Right forelimb (tissue), 1 donor: Measurements from ENCODE around the gene DRC3.
"Not testable (repeated sequence)": the region's sequence is repeated elsewhere in the genome, so short reads cannot be mapped to it uniquely, and the experiment has no call there.

Source experiments
- DNase-seq: peaks from one replicate; pipeline ENCODE4 v3.0.0-alpha.2; 2018

Gene DRC3

DNA sequence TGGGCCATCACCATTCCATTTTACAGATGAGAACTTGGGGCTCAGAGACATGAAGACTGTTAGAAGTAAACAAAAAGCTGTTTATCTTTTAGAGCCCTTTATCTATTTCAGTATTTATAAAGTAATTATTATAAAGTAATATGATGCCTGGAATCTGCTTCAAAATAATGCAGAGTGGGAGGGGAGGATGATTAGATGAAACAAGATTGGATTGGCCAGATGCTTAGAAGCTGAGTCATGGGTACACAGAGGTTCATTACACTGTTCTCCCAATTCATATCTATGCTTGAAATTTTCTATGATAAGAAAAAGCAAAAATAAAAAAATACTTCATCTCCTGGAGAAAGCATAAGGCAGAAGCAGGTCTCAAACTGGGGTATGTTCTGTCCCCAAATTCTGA, 29.8 kb upstream of the DRC3 start:
- no peak for DNase-seq

DNA sequence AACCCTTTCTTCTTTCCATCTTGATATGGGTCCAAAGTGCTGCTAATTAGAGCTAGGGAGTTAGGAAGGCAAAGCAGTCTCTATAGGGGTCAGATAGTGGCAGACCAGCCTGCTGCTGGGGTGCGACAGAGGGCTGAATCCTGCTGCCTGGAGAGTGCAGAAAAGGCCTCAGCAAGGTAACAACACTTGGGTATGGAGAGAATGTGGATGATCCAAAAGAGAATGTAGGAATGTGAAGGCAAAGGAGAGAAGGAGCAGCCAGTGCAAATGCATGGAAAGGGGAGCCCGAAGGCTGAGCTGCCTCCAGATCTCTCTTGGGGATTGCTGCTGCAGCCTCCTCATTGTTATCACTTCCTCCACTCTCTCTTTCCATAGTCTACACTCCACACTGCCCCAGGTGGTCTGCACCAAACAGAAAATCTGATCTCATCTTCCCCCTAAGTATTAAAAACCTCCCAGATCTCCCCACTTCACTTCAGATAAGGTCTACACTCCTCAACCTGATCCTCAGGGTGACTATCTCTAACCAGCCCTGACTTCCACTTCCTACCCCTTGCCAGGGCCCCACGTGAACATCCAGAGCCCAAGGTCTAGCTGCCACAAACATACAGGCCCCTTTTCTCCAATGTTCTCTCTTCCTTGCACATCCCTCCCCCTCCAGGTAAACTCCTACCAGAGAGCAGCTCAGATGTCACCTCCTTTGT, 29.2 kb upstream of the DRC3 start:
- DNase-seq = no peak

DNA sequence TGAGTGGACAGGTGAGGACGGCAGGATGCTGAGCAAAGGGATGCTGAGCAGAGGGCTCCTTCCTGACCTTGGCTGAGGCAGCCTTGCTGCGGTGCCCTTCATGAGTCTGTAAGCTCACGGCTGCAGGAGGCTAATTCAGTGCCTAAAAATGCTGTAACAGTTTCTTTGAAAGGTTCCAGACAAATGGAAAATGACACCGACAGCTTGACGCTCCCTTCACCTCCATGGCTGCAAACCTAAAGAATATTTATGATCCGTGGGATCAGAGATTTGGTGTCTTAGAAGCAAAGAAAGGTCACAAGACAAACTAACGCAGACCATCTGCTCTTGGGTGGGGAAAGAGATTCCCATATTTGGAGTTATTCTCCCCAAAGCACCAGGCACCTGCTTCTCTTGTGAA, 28.4 kb upstream of the DRC3 start:
- DNase-seq = no peak

DNA sequence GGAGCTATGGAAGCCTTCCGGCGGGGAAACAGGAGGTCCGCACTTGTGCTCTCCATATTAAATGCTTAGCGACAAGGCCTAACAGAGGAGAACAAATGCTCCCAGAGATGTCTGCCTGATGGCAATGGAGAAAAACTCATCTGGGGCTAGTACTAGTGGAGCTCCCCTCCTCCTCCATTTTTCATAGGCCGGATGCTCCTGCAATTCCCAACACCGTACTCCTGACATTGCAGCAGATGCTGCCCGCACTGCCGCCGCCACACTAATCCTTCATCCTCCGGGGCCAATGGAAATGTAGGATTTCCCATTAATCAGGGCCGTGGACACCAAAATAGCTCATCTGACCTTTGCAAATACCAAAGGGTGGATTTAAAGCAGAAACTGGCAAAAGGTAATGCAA, 27.9 kb upstream of the DRC3 start:
- no peak for DNase-seq

DNA sequence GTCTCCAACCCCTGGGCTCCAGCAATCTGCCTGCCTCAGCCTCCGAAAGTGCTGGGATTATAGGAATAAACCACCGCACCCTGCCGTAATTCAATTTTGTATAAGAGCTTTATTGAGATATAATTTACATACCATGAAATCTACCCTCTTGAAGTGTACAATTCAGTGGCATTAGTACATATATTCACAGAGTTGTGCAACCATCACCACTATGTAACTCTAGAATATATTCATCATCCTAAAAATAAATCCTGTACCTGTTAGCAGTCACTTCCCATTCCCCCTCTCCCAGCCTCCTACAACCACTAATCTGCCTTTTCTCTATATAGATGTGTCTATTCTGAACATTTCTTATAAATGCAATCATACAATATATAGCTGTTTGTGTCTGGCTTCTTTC, 26.6 kb upstream of the DRC3 start:
- no peak for DNase-seq

DNA sequence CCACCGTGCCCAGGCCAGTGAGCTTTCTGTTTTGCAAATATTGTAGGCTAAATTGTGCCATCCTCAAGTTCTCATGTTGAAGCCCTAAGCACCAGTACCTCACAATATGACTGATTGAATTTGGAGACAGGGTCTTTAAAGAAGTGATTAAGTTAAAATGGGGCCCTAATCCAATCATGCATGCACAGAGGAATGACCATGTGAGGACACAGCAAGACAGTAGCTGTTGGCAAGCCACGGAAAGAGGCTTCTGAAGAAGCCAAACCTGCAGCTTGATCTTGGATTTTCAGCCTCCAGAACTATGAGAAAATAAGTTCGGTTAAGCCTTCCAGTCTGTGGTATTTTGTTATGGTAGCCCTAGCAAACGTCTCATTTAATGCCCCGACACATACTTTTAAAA, 25.4 kb upstream of the DRC3 start:
- no peak for DNase-seq

DNA sequence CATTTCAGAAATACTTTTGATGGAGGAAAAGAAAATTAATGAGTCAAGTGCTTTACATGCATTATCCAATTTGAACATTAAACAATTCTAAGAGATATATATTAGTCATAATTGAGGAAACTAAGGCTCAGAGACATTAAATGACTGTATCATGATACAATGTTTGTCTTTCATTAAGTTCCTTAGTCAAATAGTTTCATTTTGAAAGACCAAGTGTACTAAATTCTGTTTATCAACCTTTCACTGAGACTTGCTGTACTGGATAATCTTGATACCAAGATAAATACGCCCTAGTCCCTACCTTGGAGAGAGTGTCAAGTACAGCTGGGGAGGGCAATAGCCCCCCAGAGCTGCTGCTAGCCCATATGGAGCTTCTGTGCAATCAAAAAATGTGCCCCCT, 24.7 kb upstream of the DRC3 start:
- DNase-seq = no peak

DNA sequence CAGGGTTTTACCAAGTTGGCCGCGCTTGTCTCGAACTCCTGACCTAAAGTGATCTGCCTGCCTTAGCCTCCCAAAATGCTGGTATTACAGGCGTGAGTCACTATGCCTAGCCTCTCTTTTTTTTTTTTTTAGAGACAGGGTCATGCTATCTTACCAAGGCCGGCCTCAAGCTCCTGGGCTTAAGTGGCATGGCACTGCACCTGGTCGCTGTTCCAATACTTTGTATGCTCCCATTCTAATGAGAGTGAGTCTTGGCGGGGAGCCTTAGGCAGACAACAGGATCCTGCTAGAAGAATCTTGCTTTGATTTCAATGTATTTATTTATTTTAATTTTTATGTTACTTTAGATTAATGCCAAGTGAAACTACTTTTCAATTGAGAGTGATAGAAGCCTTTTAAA, 22.3 kb upstream of the DRC3 start:
- DNase-seq = no peak

DNA sequence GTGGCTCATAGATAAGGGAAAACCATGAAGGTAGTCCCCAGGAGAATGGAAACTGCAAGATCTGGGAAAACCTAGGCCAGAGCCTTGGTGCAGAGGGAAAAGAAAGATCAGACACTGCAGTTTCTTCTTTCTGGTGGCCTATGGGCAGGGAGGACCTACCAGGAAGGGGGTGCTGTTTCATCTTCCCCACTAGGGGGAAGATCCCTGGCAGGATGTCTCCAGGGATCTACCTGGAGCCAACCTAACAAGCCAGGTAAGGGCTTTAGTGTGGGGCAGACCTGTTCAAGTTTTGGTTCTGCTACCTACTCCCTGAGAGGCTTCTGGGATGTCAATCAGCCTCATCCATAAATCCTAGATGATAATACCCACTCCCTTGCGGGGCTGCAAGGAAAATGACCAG, 21.9 kb upstream of the DRC3 start:
- DNase-seq = no peak

DNA sequence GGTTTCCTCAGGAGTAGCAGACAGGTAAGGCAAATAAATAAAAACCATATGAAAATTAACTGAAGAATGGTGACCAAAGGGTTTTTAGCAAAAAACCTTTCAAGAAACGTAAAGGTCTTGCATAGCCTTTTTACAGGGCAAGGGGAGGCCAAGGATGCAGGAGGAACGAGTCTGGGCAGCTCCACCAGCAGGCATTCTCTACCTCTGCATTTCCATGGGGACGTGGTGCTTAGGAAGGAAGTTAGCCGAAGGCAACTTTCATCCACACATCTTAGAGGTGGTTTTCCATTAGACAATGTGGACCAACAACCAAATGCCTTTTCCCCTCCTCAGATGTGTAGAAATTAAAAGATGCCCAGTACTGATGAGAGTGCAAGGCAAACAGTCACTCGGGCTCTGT, 21.1 kb upstream of the DRC3 start:
- DNase-seq = no peak

DNA sequence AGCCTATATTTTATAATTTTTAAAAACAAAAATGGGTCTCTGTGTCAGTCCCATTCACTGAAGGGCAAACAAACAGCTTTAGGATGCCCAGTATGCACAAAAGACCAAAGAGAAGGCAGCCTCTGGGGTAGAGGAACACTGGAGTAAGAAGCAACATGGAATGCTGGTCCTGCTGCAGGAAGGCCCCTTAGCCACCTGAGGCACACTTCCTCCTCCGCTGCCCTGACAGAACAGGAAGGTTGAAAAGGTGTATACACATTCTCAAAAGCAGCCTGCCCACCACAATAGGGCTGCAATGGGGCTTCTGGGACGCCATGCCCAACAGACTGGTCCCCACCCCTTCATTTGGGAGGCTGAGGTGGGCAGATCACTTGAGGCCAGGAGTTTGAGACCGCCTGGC, 20.0 kb upstream of the DRC3 start:
- DNase-seq = no peak

DNA sequence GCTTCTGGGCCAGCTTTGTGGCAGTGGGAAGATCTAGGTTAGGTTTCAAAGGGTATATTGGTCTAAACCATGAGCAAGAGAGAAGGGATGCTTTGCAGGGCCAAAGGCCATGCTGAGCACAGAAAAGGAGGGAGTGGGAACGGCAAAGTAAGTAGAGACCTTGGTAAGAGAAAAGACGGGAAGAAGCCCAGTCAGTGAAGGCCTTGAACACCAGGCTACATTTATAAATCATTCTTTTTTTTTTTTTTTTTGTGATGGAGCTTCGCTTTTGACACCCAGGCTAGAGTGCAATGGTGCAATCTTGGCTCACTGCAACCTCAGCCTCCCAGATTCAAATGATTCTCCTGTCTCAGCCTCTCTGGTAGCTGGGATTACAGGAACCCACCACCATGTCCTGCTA, 18.6 kb upstream of the DRC3 start:
- DNase-seq = no peak

DNA sequence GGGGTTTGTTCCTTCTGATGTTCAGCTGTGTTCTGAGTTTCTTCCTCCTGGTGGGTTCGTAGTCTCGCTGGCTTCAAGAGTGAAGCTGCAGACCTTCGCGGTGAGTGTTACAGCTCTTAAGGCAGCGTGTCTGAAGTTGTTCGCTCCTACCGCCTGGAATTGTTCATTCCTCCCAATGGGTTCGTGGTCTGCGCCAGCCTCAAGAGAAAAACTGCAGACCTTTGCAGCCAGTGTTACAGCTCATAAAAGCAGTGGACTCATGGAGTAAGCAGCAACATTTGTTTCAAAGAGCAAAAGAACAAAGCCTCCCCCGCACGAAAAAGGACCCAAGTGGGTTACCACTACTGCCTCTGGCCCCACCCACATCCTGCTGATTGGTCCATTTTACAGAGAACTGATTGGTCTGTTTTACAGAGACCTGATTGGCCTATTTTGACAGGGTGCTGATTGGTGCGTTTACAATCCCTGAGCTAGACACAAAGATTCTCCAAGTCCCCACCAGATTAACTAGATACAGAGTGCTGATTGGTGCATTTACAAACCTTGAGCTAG, 16.8 kb upstream of the DRC3 start:
- DNase-seq = not testable (repeated sequence)

DNA sequence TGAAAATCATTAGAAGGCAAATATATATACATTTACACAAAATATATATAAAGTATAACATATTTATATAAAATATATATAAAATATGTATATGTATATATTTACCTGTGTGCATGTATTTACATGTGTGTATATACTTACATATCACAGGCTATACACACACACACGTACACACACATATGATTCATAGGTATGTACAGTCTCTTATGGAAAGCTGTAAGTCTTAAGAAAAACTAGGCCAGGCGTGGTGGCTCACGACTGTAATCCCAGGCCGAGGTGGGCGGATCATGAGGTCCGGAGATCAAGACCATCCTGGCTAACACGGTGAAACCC, 15.1 kb upstream of the DRC3 start:
- DNase-seq = no peak

DNA sequence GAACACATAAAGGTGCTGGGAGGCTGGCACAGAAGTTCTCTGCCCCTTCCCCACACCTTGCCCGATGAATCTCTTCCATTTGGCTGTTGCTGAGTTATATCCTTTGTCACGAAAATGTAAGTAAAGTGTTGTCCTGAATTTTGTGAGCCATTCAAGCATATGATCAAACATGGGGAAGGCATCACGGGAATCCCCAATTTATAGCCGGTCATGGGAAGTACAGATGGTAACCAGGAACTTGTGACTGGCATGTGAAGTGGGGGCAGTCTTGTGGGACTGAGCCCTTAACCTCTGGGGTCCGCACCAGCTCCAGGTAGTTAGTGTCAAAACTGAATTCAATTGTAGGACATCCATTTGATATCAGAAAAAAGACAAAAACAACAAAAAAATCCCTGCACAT, 13.7 kb upstream of the DRC3 start:
- no peak for DNase-seq

DNA sequence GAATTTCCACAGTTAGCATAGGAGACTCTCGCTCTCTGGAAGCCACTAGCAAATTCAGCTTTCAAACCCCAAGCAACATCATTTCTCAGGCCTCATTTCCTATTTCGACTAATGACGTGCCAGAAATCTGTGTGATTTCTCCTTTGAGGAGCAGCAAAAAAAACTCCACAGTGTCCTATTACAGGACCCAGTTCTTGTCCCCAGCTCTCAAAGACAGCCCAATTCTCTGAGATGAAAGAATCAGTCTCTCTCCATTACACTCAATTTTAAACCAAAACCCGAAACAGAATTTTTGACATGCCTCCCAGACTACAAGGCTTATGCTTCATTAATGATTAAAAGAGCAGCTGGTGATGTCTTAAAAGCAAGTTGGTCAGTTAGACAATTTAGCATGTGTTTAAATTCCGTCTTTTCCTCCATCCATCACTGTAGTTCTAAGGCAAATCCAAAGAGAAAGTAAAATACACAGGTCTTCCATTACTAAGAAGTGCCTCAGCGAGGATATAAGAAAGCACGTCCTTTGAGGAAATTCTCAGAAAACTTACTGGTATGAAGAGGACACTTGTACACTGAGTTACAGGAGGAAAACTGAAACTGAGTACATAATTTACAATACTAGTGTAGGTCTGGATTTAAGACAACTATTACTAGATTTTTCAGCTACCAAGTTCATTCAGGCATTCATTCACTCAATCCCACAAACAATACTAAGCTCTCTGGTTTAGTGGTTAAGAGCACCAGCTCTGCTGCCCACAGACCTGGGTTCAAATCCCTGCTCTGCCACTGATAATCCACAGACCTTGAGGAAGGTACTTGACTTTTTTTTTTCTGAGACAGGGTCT, 12.9 kb upstream of the DRC3 start:
- peak; percentile 43 for DNase-seq

DNA sequence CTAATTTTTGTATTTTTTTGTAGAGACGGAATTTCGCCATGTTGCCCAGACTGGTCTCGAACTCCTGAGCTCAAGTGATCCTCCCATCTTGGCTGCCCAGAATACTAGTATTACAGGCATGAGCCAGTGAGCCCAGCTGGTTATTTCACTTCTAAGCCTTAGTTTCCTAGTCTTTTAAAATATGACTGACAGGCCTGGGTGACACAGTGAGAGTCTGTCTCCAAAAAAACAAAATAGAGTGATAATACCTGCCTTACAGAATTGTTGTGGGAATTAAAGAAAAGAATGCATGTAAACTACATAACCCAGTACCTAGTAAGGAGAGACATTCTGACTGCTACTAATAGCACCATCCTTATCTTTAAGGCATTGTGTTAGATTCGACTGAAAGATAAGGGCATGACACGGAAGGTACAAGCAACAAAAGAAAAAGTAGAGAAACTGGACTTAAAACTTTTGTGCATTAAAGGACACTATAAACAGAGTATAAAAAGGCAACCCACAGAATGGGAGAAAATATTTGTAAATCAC, 12.1 kb upstream of the DRC3 start:
- DNase-seq = no peak

DNA sequence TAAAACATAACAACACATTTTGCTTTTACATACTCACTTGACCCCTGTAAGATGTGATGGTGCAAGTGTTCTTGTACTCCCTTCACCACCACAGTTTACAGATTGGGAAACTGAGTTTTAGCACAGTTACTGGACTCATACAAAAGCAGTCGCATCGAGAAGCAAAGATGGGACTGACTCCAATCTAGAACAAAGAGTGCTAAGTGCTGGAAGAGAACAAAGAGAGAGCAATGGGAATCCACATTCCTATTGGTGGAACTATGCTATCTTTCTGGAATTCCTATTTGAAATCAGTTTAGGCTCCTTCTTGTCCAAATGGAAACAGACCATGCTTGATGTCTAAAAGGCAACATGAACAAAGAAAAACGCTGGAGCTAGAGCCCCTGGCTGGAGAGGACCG, 9.6 kb upstream of the DRC3 start:
- no peak for DNase-seq

DNA sequence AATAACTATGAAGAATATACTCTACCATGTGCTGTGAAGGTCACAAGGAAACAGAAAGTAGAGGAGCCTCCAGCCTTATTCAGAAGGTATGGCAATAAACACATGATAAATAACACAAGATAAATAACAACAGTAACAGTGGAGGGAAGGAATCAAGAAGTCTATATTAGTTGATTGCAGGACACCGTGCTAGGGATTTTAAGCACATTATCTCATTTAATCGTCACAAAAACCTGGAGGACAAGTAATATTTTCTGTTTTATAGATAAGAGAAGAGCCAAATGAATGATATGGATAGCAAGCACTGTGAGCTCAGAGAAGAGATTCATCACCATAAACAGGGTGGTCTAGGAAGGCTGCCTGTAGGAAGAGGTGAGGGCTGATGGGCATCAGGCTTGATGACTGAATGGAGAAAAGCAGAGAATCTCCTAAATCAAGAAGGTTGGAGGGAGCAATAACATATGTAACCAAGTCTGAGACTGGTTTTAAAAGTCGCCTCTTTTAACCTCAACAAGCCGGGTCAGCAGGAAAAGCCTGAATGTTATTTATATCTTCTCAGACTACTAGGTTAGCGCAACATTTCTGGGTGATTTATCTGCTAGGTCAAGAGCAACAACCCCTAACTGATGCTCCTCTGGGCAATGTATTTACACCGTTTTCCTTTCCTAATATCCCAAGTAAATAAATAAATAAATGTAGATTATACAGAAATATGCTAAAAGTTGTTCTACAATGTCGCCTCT, 8.8 kb upstream of the DRC3 start:
- DNase-seq = no peak

DNA sequence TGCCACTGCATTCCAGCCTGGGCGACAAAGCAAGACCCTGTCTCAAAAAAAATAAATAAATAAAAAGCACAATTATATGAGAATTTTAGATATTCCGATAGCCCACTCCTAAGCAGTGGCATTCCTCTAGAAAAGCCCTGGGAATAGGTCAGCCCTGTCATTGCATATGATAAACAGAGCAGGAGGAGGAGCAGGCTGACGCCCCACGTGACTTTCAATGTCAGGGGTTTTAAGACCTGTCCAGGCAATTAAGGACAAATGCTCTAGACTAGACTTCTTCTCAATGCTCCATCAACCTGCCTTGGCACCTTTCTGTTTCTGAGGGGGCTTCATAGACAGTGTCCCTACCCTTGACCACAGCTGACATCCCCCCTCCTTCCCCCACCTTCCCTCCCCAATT, 8.0 kb upstream of the DRC3 start:
- DNase-seq = no peak

DNA sequence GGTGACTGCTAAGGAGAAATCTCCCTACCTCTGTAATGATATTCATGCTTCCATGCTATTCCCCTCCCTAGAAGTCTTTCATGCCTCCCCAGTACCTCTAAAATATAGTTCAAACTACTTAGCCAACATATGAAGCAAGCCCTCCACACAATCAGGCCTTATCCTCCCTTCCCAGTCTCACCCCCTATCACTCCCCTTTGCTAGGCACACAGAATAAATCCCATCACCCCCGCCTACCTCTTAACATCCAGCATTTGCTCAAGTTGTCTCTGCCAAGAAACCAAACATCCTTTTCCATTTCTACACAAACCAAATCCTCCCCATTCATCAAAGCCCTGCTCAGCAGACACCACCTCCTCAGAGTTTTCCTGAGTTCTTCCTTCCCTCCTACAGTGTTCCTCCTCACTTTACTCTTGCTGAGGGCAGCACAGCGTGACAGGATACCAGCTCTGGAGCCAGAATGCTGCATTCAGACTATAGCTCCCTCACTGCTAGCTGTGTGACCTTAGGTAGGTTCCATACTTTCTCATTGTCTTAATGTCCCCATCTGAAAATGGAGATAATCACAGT, 7.4 kb upstream of the DRC3 start:
- DNase-seq = no peak

DNA sequence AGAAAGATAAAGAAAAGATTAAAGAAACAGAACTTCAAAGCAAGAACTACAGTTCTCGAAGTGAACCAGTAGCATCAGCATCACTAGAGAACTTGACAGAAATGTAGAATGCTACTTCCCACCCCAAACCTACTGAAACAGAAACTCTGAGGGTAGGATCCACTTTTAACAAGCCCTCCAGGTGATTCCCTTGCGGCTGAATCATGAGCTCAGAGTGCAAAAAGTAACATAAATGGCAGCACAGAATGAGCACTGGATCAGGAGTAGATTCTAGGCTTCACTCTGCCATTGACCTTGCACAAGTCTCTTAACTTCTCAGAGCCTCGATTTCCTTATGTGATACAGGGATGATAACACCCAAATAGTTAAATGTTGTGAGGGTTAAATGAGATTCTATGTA, 6.3 kb upstream of the DRC3 start:
- DNase-seq = no peak
